ENCODE measurements around the gene ZDHHC8.

The ZDHHC8 gene

DNA sequence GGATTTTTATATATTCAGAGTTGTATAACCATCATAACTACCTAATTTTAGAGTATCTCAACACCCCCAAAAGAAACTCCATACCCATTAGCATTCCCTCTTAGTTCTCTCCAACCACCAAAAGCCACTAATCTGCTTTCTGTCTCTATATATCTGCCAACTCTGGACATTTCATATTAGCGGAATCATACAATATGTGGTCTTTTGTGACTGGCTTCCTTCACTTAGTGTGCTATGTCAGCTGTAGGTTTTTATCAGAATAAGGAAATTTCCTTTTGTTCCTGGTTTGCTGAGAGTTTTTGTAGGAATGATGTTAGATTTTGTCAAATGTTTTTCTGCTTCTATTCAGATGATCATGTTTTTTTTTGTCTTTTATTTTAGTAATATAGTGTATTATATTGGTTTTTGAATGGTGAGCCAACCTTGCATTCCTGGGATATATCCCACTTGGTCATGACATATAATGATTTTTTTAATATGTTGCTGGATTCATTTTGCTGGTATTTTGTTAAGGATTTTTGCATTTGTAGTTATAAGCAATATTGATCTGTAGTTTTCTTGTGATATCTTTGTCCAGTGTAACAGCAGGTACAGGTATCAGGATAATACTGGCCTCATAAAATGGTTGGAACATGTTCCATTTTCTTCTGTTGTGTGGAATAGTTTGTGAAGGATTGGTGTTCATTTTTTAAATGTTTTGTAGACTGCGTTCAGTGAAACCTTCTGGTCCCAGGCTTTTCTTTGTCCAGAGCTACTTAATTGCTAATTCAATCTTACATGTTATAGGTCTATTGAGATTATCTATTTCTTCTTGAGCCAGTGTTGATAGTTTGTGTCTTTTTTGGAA lies 34.8 kb upstream of the ZDHHC8 start:
- no peak for DNase-seq

DNA sequence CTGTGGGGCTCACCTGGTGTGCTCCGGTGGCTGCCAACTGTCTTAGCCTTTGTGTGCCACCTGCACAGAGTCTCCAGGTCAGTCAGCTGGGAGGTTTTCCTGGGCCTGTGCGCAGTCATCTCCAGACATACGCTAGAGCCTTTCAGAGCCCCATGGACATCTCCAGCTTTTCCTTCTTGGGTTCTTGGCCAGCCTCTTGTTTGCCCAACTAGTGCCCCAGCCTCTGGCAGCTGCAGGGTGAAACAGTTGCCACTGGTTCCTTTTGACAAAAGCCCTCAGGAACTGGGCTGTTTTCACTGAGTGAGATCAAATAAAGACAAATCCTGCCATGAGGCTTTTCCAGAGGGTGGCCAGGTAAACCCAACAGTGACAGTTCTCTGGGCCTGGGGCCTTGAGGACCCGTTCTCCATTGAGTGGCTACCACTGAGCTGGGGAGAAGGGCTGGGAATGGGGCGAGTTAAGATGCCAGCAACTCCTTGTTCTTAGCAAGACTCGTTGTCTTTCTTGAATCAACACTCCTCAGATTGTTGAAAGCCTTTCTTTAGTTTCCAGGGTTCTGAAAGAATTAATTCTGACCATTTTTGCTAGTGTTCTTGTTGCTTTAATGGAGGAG lies 32.4 kb upstream of the ZDHHC8 start:
- DNase-seq: no peak

- no peak for DNase-seq
These were observed 30.0 kb upstream of the ZDHHC8 start for GRCh38 chr22:20101638-20102037.

DNA sequence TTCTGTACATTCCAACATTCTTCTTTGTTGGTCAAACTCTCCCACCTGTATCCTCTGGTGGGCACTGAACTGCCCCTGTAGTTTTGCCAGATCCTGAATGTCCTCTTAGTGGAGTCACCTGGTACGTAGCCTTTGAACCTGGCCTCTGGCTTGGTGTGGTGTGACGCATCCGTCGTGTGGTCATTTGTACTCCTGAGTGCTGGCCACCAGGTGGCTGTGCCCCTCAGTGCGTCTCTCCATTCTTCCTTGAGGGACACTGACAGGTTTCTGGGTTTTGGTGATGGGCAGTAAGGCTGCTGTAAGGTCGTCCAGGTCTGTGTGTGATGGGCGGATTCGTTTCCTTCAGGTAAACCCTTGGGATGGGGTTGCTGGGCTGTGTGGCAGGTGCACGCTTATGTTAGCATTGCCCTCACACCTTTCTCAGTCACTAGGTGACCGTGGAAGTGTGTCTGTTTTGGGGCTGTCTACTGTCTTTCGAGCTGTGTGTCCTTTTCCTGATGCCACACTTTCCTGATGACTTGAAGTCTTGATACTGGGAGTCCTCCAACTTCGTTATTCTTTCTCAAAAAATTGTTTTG lies 29.3 kb upstream of the ZDHHC8 start:
- no peak for DNase-seq

DNA sequence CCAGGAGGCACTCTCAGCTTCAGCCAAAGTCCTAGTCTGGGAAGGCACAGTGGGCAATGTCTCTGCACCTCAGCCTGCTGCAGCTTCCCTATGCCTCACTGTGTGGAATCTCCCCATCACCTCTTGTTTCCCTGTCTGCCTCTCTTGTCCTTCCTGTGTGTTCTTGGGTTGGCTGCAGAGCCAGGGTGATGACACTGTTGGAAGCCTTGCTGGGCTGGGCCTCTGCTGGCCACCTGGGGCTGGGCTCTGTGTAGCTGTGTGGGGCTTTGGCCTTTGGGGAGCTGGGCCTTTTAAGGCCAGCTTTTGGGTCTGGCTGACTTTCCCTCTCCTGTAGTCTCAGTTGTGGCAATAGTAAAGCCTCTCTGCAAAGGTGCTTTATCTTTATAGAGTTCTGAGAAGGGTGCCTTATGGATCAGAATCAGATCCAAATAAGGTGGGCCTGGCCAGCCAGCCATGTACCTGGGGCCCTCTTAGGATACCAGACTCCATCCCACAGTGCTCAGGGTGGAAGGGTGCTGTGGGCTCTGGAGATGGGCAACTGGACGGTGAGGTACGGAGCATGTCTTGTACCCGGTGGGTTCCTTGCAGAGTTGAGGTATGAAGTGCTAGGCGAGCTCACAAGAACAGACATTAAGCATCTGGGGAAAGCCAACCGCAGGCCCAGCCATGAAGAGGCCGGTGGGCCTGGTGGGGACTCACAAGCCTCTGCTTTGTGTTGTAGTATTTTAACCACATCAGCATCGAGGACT lies 26.0 kb upstream of the ZDHHC8 start:
- DNase-seq: no peak

DNA sequence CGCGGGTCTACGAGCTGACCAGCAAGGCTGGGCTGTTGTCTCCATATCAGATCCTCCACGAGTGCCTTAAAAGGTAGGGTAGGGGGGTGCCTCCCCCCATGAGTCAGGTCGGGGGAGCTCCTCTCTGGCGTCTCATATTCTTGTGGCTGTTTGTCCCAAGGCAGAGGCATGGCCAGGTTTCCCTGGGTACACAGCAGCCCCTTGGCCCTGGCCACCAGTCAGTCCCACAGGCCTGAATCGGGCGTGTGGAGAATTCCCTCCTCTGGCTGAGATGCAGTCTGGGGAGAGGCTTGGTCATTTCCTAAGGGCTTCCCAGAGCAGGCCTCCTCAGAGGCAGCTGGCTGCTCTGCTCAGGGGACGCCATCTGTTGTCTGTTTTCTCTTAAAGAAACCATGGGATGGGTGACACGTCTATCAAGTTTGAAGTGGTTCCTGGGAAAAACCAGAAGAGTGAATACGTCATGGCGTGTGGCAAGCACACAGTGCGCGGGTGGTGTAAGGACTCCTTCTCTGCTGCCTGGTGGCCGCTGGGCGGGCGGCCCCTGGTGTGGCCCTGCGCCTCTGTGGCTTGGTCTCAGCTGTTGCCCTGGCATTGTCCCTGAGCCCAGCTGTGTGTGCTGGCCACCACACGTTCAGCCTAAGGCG lies 25.3 kb upstream of the ZDHHC8 start:
- no peak for DNase-seq

DNA sequence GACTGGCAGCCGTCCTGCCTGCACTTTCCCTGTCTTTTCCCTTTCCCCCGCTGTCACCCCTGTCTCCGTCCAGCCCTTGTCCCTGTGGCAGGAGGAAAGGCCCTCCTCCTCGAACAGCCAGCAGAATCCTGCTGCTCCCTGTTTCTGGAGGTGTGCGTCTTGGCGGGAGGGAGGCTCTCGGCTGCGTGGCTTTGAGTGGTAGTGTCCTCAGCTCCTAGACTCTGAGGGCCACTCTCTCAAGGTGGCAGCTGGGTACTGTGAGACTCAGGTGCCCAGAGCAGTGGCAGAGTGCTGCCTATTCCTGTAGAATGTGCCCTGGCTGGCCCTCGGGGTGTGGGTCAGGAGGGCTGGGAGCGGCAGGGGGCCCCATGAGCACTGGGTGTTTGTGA lies 24.8 kb upstream of the ZDHHC8 start:
- DNase-seq: no peak

DNA sequence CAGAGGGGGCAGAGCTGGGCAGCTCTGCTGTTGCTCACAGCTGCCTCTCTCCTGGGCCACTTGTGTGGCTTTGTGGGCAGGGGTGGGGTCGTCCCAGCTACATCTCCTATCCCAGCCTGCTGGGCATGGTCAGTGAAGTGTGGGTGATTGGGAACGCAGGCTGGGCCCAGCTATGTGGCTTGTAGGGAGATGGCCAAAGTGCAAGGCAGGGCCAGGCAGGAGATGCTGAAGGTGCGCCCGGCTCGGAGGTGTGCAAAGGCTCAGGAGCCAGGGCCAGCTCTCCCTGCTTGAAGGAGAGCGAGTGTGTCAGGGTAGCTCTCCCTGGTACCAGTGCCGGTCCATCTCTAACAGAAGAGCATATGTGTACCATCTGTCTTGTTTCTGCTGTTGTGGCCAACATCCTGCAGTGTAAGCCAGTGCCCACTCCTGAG lies 24.1 kb upstream of the ZDHHC8 start:
- DNase-seq: no peak

GRCh38 chr22:20107951-20108756 lies 23.4 kb upstream of the ZDHHC8 start:
- DNase-seq: no peak

DNA sequence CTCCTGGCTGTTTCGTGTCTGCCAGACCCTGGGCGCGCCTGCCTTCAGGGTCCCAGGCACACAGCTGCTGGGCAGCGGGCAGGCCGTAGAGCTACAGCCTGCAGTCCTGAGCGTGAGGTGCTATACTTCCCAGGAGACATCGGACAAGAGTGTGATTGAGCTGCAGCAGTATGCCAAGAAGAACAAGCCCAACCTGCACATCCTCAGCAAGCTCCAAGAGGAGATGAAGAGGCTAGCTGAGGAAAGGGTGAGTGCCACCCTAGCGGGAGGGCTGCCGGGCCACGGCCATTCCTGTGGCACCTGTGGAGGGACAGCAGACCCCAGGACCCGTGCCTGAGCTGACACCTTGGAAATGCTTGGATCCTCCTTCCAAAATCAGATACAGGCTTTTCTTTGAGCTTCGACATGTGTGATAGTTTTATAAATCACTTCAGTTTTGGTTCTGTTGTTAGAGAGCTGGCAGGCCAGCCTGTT lies 22.8 kb upstream of the ZDHHC8 start:
- no peak for DNase-seq

- no peak for DNase-seq
These were observed 21.9 kb upstream of the ZDHHC8 start for GRCh38 chr22:20109411-20110358.

DNA sequence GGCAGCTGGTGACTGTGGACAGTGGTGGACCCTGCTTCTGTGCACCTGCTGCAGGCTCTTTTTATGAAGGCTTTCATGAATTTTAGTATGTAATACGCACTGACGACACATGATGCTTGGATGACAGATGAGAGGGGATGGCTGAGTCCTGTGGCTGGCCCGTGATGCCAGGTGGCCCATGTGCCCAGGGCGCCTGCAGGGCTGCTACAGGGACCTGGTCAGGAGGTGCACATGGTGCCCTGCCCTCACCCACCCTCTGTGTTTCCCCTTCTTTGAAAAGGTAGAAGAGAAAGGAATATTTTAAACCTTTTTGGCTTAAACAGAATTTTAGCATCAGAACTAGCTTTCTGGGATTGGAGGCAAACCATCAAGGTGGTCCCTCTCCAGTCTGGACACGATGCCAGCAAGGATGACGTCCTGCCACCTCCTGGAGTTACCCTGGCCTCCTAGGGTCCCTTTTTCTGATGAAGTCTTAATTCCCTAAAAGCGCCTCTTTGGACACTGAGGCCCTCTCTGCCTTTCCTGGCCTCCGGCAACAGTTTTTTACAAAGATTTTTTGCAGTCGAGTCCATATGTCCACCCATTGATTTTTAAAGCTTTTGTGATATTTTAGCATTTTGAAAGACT lies 21.1 kb upstream of the ZDHHC8 start:
- no peak for DNase-seq

- DNase-seq: no peak
These were observed 20.4 kb upstream of the ZDHHC8 start for GRCh38 chr22:20111045-20111688.

DNA sequence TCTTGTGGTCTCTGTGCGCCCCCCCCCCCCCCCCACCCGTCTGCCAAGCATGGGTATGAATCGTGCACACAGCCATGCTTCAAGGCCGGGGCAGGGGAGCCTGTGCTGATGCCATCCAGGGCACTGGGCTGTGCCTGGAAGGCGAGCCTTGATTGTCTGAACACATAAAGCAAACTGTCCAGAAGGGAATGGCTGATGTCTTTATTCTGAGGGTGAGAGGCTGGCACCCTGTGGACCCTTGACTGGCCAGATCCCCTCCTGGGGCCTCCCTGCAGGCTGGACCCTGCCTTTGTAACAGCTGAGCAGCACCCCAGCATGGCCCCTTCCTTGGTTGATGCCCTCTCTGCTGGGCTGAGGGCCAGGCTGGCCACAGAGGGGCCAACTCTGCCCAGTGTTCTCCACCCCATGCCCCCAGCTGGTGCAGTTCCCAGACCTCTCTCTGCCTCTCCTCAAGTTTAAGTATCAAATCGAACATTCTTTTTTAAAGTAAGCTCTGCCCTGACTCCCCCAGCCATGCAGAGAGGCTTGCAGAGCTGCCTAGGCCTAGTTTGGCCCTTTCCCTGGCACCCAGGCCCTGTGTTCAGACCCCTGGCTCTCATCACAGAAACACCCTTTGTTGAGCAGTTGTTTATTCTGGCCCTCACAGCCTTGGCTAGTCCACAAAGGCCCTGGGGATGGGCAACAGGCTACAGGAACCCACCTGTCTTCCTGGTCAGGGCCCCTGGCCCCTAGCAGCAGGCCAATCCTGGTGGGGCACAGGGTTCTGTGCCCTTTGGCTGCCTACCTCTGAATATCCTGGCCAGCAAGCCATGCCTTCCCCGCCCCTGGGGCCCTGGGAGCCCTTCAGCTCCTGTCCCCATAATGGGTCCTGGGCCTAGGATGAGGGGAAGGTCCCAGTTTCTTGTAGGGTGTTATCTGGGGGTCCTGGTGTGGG lies 19.6 kb upstream of the ZDHHC8 start:
- no peak for DNase-seq

DNA sequence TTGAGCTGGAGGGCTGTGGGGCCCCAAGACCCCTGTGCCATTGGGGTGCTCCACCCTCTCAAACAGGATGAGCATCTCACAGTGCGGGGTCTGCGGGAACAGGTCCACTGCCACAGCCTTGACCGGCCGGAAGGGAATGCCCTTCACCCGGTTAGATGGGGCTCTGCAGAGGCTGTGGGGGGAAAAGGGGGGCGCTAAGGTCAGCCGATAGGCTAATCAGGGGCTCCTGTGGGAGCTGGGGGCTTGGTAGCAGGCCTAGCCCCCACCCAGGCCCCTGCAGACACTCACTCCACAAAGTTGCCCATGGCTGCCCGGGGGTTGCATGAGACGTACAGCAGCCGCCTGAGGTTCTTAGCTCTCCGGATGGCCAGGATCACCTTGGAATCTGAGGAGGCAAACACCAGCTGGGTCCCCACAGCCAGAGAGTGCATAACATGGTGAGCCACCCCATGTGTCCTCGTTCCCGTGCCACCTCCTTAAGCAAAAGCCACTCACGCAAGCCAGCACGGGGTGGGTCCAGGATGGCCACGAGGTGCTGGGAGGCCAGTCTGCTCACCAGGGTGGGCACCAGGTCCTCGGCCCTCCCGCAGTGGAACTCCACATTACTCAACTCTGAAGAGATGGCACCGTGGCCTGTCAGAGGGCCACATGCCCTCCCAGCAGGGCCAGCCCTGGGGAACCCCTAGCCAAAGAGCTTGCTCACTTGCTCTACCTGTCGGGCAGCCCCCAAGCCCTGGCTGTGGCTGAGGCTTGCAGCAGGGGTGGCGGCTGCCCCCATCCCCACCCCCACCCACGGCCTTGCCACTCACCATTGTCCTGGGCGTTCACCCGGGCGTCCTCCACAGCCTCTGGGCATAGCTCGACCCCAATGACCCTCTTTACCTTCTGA lies 18.7 kb upstream of the ZDHHC8 start:
- no peak for DNase-seq

DNA sequence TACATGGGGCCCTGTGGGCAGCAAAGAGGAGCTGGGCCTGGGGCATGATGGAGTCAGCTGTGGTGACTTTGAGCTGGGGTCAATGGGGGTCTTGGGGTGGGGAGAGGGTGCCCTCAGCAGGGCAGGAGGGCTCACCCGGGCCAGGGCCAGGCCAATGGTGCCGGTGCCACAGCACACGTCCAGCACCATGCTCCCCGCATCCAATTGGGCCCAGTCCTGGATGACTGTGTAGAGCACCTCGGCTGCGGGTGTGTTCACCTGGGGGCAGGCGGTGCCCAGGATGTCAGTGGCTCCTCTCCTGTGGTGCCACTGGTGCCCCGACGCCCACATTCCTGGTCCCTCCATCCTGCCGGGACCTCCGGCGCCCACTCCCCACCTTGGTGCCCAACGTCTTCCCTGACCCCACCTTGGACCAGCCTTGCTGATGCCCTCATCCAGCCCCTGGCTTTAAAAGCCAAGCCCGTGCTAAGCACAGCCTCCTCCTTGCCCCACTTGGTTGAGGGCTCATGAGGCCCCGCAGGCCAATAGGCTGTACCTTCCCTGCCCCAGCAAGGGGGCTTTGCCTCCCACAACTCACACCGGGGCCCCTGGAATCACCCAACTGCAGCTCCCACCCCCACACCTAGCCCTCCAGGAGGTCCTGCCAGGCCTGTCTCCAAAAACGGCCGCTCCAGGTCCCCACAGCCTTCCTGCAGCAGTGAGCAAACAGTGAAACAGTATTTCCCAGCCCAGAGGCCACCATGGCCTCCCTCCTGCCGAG lies 17.9 kb upstream of the ZDHHC8 start:
- DNase-seq: no peak
